Neural cell (in vitro differentiated cells): Measurements from ENCODE around the gene PANK2. TPM values are rescaled to one million over a fixed set of nuclear protein-coding genes. Genes with fewer than 3 reads are reported as not detected.

Source experiments
- H2AFZ ChIP-seq: fragments of 200-600, 300-800 bp; sonication (generic), shearing (Covaris generic); 2 replicates; pipeline ENCODE4 v1.6.0; 2014; ENCODE audit warnings: low read depth, mild to moderate bottlenecking, antibody characterized with exemption, low read length, moderate library complexity
- H3F3A ChIP-seq: fragments of 200-600 bp; shearing (Covaris generic); 2 replicates; pipeline ENCODE4 v1.6.1; 2016; ENCODE audit warnings: mild to moderate bottlenecking, moderate library complexity, mixed read lengths, antibody characterized with exemption, low read length; ENCODE audit not compliant: insufficient read depth, poor library complexity, severe bottlenecking
- H3K27ac ChIP-seq: fragments of 200-600, 300-800 bp; sonication (generic), shearing (Covaris generic); 2 replicates; pipeline ENCODE4 v1.5.1; 2014; ENCODE audit warnings: mild to moderate bottlenecking, low read length, moderate library complexity
- H3K27me3 ChIP-seq: fragments of 300-800, 200-600 bp; sonication (generic), shearing (Covaris generic); 2 replicates; pipeline ENCODE4 v1.6.0; 2014; ENCODE audit warnings: mild to moderate bottlenecking, low read depth, low read length, moderate library complexity; ENCODE audit not compliant: insufficient read depth
- H3K36me3 ChIP-seq: fragments of 300-800, 200-600 bp; sonication (generic), shearing (Covaris generic); 2 replicates; pipeline ENCODE4 v1.5.1; 2014; ENCODE audit warnings: mild to moderate bottlenecking, antibody characterized with exemption, low read length, moderate library complexity; ENCODE audit not compliant: insufficient read depth
- H3K4me2 ChIP-seq: fragments of 300-800, 200-600 bp; sonication (generic), shearing (Covaris generic); 2 replicates; pipeline ENCODE4 v1.6.0; 2014; ENCODE audit warnings: mild to moderate bottlenecking, low read length
- H3K4me3 ChIP-seq: fragments of 300-800, 200-600 bp; sonication (generic), shearing (Covaris generic); 2 replicates; pipeline ENCODE4 v1.5.1; 2014; ENCODE audit warnings: mild to moderate bottlenecking, low read length, moderate library complexity
- H3K79me2 ChIP-seq: fragments of 200-600 bp; shearing (Covaris generic); replicated peaks from 2 replicates; pipeline ENCODE4 v1.6.0; 2014; ENCODE audit warnings: mild to moderate bottlenecking, low read length, moderate library complexity; ENCODE audit not compliant: insufficient read depth
- H3K9ac ChIP-seq: fragments of 300-800, 200-600 bp; sonication (generic), shearing (Covaris generic); 2 replicates; pipeline ENCODE4 v1.6.1; 2016; ENCODE audit warnings: mild to moderate bottlenecking, low read length, mixed read lengths
- H3K9me2 ChIP-seq: fragments of 200-600 bp; shearing (Covaris generic); 2 replicates; pipeline ENCODE4 v1.6.1; 2016; ENCODE audit warnings: mild to moderate bottlenecking, low read length, mixed read lengths; ENCODE audit not compliant: insufficient read depth
- H3K9me3 ChIP-seq: fragments of 200-600, 300-800 bp; sonication (generic), shearing (Covaris generic); 2 replicates; pipeline ENCODE4 v1.6.1; 2016; ENCODE audit warnings: mild to moderate bottlenecking, mixed run types, low read length, moderate library complexity, mixed read lengths
- H4K20me1 ChIP-seq: fragments of 200-600 bp; shearing (Covaris generic); 2 replicates; pipeline ENCODE4 v1.6.1; 2016; ENCODE audit warnings: mild to moderate bottlenecking, mixed run types; ENCODE audit not compliant: insufficient read depth
- EP300 ChIP-seq: fragments of 450-650 bp; conservative IDR thresholded peaks from 2 replicates; pipeline ENCODE4 v1.6.1; 2014; ENCODE audit warnings: antibody characterized with exemption, mild to moderate bottlenecking, moderate library complexity; ENCODE audit not compliant: poor library complexity, severe bottlenecking
- EZH2 ChIP-seq: fragments of 200-600, 300-800 bp; shearing (Covaris generic), sonication (generic); IDR thresholded peaks from 2 replicates; pipeline ENCODE4 v1.6.1; 2014; ENCODE audit warnings: antibody characterized with exemption, low read length, borderline replicate concordance, mild to moderate bottlenecking; ENCODE audit not compliant: insufficient read depth, poor library complexity, severe bottlenecking
- MXI1 ChIP-seq: fragments of 450-650 bp; conservative IDR thresholded peaks from 2 replicates; pipeline ENCODE4 v1.6.1; 2014; ENCODE audit warnings: antibody characterized with exemption, mild to moderate bottlenecking; ENCODE audit not compliant: poor library complexity, severe bottlenecking
- POLR2AphosphoS5 ChIP-seq: IDR thresholded peaks from 2 replicates; pipeline ENCODE4 v1.6.1; 2012
- RAD21 ChIP-seq: fragments of 450-650 bp; conservative IDR thresholded peaks from 2 replicates; pipeline ENCODE4 v1.6.1; 2014; ENCODE audit warnings: antibody characterized with exemption, mild to moderate bottlenecking, moderate library complexity
- REST ChIP-seq: IDR thresholded peaks from 2 replicates; pipeline ENCODE4 v1.6.1; 2012; ENCODE audit warnings: borderline replicate concordance
- SMC3 ChIP-seq: fragments of 450-650 bp; conservative IDR thresholded peaks from 2 replicates; pipeline ENCODE4 v1.6.1; 2014; ENCODE audit warnings: antibody characterized with exemption, mild to moderate bottlenecking, moderate library complexity; ENCODE audit not compliant: poor library complexity
- TAF1 ChIP-seq: IDR thresholded peaks from 2 replicates; pipeline ENCODE4 v1.6.1; 2012; ENCODE audit warnings: low read depth
- polyA plus RNA-seq: library from polyadenylated mRNA; depleted of rRNA; stranded (reverse); fragments of >200 nt; gene quantifications from 2 replicates; pipeline ENCODE4 v1.2.3, GENCODE V29; 2014
- TF ChIP-seq, protein P1 (sequence below): fragments of 450-650 bp; IDR thresholded peaks from 2 replicates; pipeline ENCODE4 v1.5.1; 2014; ENCODE audit warnings: antibody characterized with exemption, mild to moderate bottlenecking, moderate library complexity; ENCODE audit not compliant: poor library complexity, severe bottlenecking

PANK2 gene
- polyA plus RNA-seq, 1 donor from 2014 or later = 41.7 TPM

DNA sequence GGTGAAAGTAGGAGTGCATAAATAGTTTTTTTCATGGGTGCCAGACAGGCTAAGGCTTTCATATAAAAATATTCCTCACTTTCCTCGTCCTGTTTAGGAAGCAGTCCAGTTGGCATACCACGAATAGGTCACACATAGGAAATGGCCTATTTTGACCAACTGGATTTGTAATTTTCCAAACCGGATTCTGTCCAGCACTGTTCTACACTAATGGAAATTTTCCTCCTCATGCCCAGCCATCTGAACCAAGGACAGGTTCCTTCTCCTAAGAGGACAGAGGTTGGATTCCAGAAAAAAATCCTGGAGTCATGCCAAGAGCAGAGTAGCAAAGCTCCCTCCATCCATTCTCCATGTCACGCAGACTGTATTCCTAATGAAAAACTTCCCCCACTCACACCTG, 43.1 kb downstream of the PANK2 start:
- H3K36me3 ChIP-seq = peaks cover 4% of the 10 kb centered on the region
- no peak overlapping the region for H3K9ac ChIP-seq

DNA sequence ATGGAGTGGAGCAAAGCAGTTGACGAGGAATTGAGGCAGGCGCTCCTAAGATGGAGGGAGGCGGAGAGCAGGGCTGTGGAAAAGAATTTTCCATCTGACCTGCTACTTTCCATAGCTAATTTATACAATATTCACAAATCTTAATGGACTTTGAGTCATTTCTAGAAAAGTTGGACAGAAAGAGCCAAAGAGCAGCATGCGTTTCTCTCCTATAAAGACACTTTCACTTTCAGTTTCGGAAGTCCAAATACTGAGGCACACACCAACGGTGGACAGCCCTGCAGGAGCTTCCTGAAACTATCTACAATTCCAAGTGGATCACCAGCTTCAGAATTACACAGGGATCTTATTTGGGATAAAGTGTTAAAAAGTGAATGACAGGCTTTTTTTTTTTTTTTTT, 43.5 kb downstream of the PANK2 start:
- TF ChIP-seq MXI1 (no peak), TAF1 (no peak)
- TF ChIP-seq, protein P1, sequence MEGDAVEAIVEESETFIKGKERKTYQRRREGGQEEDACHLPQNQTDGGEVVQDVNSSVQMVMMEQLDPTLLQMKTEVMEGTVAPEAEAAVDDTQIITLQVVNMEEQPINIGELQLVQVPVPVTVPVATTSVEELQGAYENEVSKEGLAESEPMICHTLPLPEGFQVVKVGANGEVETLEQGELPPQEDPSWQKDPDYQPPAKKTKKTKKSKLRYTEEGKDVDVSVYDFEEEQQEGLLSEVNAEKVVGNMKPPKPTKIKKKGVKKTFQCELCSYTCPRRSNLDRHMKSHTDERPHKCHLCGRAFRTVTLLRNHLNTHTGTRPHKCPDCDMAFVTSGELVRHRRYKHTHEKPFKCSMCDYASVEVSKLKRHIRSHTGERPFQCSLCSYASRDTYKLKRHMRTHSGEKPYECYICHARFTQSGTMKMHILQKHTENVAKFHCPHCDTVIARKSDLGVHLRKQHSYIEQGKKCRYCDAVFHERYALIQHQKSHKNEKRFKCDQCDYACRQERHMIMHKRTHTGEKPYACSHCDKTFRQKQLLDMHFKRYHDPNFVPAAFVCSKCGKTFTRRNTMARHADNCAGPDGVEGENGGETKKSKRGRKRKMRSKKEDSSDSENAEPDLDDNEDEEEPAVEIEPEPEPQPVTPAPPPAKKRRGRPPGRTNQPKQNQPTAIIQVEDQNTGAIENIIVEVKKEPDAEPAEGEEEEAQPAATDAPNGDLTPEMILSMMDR = no peak
- Histone ChIP-seq H3K9me2 (no peaks in the 10 kb centered on the region), H3F3A (no peaks in the 10 kb centered on the region), H3K4me2 (no peak overlapping the region), H4K20me1 (no peaks in the 10 kb centered on the region), H3K4me3 (no peak overlapping the region), H2AFZ (no peak overlapping the region), H3K79me2 (no peaks in the 10 kb centered on the region), H3K9me3 (no peaks in the 10 kb centered on the region), H3K9ac (no peak overlapping the region), H3K27ac (no peak overlapping the region), H3K36me3 (peaks cover 8% of the 10 kb centered on the region), H3K27me3 (no peaks in the 10 kb centered on the region)

More for the DNA sequence above, 43.1 kb downstream of the PANK2 start:
- no peaks in the 10 kb centered on the region for H3K9me2 ChIP-seq
- H3K79me2 ChIP-seq = no peaks in the 10 kb centered on the region
- H3K27ac ChIP-seq = no peak overlapping the region
- no peak overlapping the region for H3K4me3 ChIP-seq
- no peak overlapping the region for H2AFZ ChIP-seq
- H3K27me3 ChIP-seq = no peaks in the 10 kb centered on the region
- H3K9me3 ChIP-seq = no peaks in the 10 kb centered on the region
- H4K20me1 ChIP-seq = no peaks in the 10 kb centered on the region
- no peak overlapping the region for H3K4me2 ChIP-seq
- no peaks in the 10 kb centered on the region for H3F3A ChIP-seq
- TF ChIP-seq RAD21 (no peak), TAF1 (no peak), EZH2 (no peak), EP300 (no peak), POLR2AphosphoS5 (no peak), SMC3 (no peak), REST (no peak), MXI1 (no peak)
- TF ChIP-seq, protein P1 = no peak
